HG02678 (cell line): ENCODE measurements around the gene KRTAP10-11.
"Not testable (repeated sequence)": the region's sequence is repeated elsewhere in the genome, so short reads cannot be mapped to it uniquely, and the experiment has no call there.

ENCODE experiments used
- ATAC-seq: cut with Tn5 transposase; IDR thresholded peaks from one replicate; pipeline ENCODE4 v1.9.1; 2021; ENCODE audit warnings: mild to moderate bottlenecking, moderate library complexity; ENCODE audit not compliant: unreplicated experiment

The KRTAP10-11 gene

GRCh38 chr21:44646366-44647221 is at the start of gene KRTAP10-11:
Gene KRTAP10-11, plus strand, starts transcription at chr21:44646414. Its CDS starts 45 bp downstream, at chr21:44646459.
- ATAC-seq, result not testable (repeated sequence)

GRCh38 chr21:44598061-44598460 is 48.2 kb upstream of the KRTAP10-11 start:
- ATAC-seq, result no peak

DNA sequence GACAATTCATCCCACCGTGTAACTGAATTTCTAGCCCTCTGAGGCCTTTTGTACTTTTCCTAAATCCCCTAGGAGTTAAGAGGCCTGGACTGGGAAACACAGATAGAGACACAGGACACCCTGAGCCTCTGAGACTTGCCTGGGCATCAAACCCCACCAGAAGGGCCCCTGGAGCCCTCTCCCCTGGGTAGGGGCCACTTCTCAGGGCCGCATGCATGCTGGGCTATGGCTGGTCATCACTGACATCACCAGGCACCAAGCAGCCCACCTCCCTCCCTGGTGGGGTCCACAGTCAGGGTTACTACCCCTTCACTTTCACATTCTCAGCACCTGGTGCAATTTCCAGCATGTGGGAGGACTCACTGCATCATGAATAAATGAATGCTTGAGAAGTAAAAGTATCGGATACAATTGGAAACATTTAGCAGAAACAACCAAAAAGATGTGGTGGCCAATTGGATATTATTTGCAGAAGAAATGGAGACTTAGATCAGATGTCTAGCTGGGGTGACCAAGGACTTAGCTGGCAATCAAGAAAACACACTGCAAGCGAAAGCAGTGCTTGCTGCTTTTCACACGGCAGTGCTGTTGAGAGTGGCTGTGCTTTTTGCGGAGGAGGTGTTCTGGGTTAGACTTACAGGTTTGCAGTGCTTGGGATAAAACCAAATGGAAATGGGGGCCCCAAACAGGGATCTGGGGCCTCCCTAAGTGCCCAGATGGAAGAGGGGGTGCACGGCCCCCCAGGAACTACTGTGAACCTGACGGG is 46.8 kb upstream of the KRTAP10-11 start:
- no peak for ATAC-seq

DNA sequence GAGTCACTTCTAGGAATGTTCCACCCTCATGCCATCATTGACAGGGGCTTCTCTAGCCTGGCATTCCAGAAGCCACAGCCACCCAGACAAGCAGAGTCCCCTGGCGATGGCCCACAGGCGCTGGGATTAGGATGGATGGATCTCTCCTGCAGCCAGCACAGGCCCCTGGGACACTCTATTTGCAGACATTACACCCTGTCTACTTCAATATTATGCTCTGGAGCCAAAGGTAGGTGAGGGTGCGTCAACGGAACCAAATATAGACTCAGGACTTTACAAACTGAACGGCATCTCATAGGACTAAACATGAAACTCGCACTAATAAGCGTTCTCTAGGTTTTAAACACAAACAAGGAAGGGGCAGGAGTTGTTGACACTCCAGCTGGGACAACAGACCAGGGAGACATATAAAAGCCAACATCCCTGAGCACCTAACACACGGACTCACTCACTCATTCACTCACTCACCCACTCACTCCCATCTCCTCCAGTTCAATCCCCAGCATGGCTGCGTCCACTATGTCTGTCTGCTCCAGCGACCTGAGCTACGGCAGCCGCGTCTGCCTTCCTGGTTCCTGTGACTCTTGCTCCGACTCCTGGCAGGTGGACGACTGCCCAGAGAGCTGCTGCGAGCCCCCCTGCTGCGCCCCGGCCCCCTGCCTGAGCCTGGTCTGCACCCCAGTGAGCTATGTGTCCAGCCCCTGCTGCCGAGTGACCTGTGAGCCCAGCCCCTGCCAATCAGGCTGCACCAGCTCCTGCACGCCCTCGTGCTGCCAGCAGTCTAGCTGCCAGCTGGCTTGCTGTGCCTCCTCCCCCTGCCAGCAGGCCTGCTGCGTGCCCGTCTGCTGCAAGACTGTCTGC is 45.9 kb upstream of the KRTAP10-11 start, which contains the start of gene KRTAP10-7:
KRTAP10-7 (plus strand) TSS at position 480 of the 861 bp plus-strand sequence; CDS start at position 505, 25 bp downstream.
- not testable (repeated sequence) for ATAC-seq

GRCh38 chr21:44601091-44601490 is 45.1 kb upstream of the KRTAP10-11 start:
- not testable (repeated sequence) for ATAC-seq

DNA sequence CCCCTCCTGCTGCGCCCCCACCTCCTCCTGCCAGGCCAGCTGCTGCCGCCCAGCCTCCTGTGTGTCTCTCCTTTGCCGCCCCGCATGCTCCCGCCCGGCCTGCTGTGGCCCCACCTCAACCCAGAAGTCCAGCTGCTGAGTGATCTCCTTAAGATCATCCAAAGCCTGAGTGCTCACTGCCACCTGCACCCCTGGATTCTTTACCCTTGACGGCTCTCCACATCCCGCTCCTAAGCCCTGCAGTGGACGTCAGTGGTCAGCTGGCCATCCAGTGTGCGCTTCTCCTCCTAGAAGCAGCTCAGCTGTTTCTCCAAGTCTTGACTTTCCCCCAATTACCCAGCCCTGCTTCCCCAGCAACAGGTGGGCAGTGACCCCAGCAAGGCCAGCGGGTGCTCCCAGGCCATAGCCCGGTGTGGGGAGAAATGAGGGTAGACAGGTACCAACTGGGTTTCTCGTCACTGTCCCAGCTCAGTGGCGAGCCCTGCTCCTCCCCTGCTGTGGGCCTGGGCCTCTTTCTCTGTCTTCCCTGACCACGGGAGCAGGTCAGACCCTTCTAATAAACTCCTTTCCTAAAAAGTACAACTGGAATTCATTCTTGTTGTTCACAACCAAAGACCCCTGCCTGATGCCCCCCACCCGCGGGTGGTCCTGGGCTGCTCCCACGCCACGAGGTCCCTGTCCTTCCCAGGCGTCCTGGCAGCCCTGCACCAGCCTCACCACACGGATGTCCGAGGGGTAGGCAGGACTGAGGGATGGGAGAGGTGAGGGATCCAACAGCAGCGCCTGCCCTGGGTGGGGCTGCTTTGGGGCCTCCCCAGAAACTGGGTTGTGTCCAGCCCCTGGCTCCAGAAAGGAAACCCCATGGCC is 44.4 kb upstream of the KRTAP10-11 start:
- ATAC-seq, result no peak

DNA sequence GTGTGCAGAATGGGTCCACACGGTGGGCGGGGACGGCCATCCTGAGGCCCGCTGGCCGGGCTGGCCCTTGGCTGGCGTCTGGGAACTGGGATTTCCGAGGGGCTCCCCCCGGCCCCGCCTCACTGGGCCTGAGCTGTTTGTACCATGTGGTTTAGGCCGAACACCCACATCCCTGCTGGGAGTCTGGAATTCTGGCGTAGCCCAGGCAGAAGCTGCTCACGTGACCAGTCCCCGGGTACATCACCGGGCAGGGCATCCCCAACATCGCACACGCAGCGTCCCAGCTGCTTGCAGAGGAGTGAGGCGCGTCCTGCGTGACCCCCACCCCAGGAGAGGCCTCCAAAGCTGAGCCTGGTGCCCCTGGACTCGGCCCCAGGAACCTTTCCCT is 43.8 kb upstream of the KRTAP10-11 start:
- no peak for ATAC-seq

- no peak for ATAC-seq
These were observed 42.9 kb upstream of the KRTAP10-11 start for GRCh38 chr21:44603109-44603875.

DNA sequence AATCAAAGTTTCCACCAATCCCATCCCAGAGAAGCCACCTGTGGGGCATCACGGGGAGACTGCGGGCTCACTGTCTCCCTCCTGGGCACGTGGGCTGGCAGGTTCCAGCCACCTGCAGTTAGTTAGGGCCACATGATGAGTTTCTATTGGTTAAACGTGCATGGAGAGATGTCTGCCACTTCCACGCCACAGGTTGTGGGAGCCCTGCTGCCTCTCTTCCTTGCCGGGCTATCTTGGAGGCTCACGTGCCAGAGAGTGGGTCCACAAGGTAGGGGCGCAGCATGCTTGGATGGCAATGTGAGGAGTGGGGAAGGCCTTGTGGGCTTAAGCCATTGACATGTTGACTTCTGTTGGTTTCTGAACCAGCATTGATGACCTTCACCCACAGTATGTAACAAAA is 42.3 kb upstream of the KRTAP10-11 start:
- ATAC-seq, result no peak

- no peak for ATAC-seq
These were observed 39.7 kb upstream of the KRTAP10-11 start for GRCh38 chr21:44606495-44606894.

DNA sequence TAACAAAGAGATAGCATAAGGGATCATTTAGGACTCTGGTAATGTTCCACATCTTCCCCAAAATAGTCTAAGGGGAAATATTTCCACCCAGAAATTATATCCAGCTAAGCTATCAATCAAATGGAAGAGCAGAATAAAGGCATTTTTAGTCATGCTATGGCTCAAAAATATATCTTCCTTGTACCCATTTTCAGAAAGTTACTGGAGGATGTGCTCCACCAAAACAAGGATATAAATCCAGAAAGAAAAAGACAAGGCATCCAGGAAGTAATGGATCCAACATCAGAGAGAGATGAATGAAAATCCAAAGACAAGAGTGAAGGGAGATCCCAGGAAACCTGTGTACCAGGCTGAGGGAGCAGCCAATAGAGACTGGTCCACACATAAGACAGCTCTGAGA is 37.0 kb upstream of the KRTAP10-11 start:
- no peak for ATAC-seq

DNA sequence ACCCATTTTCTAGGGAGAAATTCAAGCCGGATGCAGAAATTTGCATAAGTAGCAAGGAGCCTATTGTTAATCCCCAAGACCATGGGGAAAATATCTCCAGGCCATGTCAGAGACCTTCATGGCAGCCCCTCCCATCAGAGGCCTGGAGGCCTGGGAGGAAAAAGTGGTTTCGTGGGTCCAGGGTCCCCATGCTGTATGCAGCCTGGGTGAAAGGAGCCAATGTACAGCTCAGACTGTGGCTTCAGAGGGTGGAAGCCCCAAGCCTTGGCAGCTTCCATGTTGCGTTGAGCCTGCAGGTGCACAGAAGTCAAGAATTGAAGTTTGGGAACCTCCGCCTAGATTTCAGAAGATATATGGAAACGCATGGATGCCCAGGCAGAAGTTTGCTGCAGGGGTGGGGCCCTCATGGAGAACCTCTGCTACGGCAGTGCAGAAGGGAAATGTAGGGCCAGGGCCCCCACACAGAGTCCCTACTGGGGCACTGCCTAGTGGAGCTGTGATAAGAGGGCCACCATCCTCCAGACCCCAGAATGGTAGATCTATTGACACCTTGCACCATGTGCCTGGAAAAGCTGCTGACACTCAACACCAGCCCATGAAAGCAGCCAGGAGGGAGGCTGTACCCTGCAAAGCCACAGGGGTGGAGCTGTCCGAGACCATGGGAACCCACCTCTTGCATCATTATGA is 35.9 kb upstream of the KRTAP10-11 start:
- ATAC-seq, result not testable (repeated sequence)

DNA sequence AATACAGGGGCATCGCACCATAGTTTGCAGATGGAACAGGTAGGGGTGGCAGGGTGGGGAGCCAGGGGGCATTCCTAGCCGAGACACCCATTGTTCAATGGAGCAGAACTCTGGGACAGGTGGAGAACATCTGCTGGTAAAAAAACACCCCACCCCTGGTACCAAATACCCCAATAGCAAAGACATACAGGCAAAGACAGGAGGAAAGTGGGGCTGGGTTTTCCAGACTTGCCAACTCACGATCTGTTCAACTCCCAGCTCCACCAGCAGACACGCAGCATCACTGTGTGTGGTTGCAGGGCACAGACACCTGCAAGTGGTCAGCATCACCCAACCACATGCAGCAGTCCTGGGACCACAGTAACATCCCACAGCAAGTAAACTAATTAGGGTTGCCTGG is 34.7 kb upstream of the KRTAP10-11 start:
- no peak for ATAC-seq

DNA sequence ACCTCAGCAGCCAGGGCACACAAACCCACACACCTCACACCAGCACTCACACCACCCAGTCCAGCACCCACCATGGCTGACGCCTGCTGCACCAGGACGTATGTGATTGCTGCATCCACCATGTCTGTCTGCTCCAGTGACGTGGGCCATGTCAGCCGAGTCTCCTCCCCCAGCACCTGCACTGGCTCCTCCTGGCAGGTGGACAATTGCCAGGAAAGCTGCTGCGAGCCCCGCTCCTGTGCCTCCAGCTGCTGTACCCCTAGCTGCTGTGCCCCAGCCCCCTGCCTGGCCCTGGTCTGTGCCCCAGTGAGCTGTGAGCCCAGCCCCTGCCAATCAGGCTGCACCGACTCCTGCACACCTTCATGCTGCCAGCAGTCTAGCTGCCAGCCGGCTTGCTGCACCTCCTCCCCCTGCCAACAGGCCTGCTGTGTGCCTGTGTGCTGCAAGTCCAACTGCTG is 34.2 kb upstream of the KRTAP10-11 start, which contains the start of gene KRTAP10-8:
KRTAP10-8 (plus strand) TSS at position 51 of the 458 bp plus-strand sequence; CDS start at position 73, 22 bp downstream.
- no peak for ATAC-seq

DNA sequence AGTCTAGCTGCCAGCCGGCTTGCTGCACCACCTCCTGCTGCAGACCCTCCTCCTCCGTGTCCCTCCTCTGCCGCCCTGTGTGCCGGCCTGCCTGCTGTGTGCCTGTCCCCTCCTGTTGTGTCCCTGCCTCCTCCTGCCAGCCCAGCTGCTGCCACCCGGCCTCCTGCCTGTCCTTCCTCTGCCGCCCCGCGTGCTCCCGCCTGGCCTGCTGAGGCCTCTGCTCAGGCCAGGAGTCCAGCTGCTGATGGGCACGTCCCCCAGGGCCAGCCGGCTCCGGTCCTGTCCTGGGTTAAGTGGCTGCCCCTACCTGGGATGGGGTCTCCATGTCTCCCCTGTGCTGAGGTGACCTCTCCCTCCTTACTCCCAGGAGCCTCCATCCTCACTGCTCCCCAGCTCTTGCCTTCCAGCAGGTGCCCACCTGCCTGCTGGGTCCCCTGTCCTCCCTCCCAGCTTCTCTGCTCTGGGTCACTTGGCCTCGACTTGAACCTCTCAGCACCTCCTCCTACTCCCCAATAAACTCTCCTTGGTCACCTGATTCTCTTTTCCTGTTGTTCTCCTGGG is 33.5 kb upstream of the KRTAP10-11 start:
- ATAC-seq, result no peak

GRCh38 chr21:44613386-44614155 is 32.6 kb upstream of the KRTAP10-11 start:
- ATAC-seq, result no peak

- no peak for ATAC-seq
These were observed 32.0 kb upstream of the KRTAP10-11 start for GRCh38 chr21:44614161-44614631.
